ENCODE measurements around the gene MFSD8. TPM values are rescaled to one million over a fixed set of nuclear protein-coding genes. Genes with fewer than 3 reads are reported as not detected.

Gene MFSD8, protein sequence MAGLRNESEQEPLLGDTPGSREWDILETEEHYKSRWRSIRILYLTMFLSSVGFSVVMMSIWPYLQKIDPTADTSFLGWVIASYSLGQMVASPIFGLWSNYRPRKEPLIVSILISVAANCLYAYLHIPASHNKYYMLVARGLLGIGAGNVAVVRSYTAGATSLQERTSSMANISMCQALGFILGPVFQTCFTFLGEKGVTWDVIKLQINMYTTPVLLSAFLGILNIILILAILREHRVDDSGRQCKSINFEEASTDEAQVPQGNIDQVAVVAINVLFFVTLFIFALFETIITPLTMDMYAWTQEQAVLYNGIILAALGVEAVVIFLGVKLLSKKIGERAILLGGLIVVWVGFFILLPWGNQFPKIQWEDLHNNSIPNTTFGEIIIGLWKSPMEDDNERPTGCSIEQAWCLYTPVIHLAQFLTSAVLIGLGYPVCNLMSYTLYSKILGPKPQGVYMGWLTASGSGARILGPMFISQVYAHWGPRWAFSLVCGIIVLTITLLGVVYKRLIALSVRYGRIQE
- total RNA-seq (2022; extraction: Qiagen RNA extraction): 12.6 to 14.5 TPM (median 13.8 TPM) in 5 replicates

GRCh38 chr4:127965062-127965802 is at the start of gene MFSD8, which contains the start of gene ABHD18:
TSS of gene MFSD8 (minus strand) at chr4:127965173. CDS start at chr4:127965133, 40 bp downstream.
TSS of gene ABHD18 (plus strand) at chr4:127965406. CDS start at chr4:127982956, 17,550 bp downstream.

GRCh38 chr4:127880763-127881562 is 84.0 kb downstream of the MFSD8 start, which contains the start of gene PLK4:
TSS of gene PLK4 (plus strand) at chr4:127880893. CDS start at chr4:127881135, 242 bp downstream.

Other genes starting within 250 kb of the MFSD8 start
- gene SLC25A31, start 234.8 kb downstream of the MFSD8 start, total RNA-seq (2022; extraction: Qiagen RNA extraction): not detected in 5 replicates
- 6.5 to 8.0 TPM (median 7.2 TPM) in 5 replicates for gene HSPA4L, start 182.9 kb downstream of the MFSD8 start, total RNA-seq (2022; extraction: Qiagen RNA extraction)
- gene PLK4, start 84.3 kb downstream of the MFSD8 start, total RNA-seq (2022; extraction: Qiagen RNA extraction): 13.4 to 18.2 TPM (median 13.6 TPM) in 5 replicates
- gene ABHD18, start 233 bp upstream of the MFSD8 start, total RNA-seq (2022; extraction: Qiagen RNA extraction): 2.8 to 3.7 TPM (median 3.4 TPM) in 5 replicates
- 11.9 to 16.4 TPM (median 13.3 TPM) in 5 replicates for gene LARP1B, start 96.1 kb upstream of the MFSD8 start, total RNA-seq (2022; extraction: Qiagen RNA extraction)

Data from A549 treated with Mapracorat at 1 μM for 4 hours (cell line).